ENCODE data around the gene XRCC3. TPM values are rescaled to one million over a fixed set of nuclear protein-coding genes. Genes with fewer than 3 reads are reported as not detected.
A peak's percentile ranks its signal among the peaks of the same experiment; 100 is the strongest.

XRCC3 gene
- total and polyA plus RNA-seq, 2 experiments from 2014 or later: 15.8 to 27.5 TPM

- no peak overlapping the region for H3K27ac ChIP-seq
Measured at GRCh38 chr14:103740991-103741689, 25.9 kb upstream of the XRCC3 start.

GRCh38 chr14:103739793-103740501 lies 24.7 kb upstream of the XRCC3 start:
- TF ChIP-seq CTCF (IDR thresholded peaks at IDR 0.05; ENCODE audit: low read depth, low read length): no peak
- Histone ChIP-seq H3K9me3 (ENCODE audit: low read depth) (no peaks in the 10 kb centered on the region), H3K4me3 (no peak overlapping the region), H3K27ac (peak overlapping the region; percentile 27), H3K27me3 (no peaks in the 10 kb centered on the region), H3K4me1 (ENCODE audit: low read depth) (no peaks in the 10 kb centered on the region), H3K36me3 (peaks cover 73% of the 10 kb centered on the region)
- DNase-seq (ENCODE audit: low read depth in 1 of 2, low spot score in 1 of 2): no peak

More at GRCh38 chr14:103740991-103741689, 25.9 kb upstream of the XRCC3 start:
- Histone ChIP-seq H3K4me1 (ENCODE audit: low read depth) (no peaks in the 10 kb centered on the region), H3K27me3 (no peaks in the 10 kb centered on the region), H3K4me3 (no peak overlapping the region), H3K36me3 (peaks cover 80% of the 10 kb centered on the region), H3K9me3 (ENCODE audit: low read depth) (no peaks in the 10 kb centered on the region)
- DNase-seq (ENCODE audit: low read depth in 1 of 2, low spot score in 1 of 2): peak in 1 of 2 donors; percentile 53
- no peak for TF ChIP-seq CTCF (IDR thresholded peaks at IDR 0.05; ENCODE audit: low read depth, low read length)

GRCh38 chr14:103739466-103739792 lies 24.2 kb upstream of the XRCC3 start:
- H3K36me3 ChIP-seq: peaks cover 71% of the 10 kb centered on the region
- H3K4me1 ChIP-seq (ENCODE audit: low read depth): no peaks in the 10 kb centered on the region
- no peaks in the 10 kb centered on the region for H3K27me3 ChIP-seq
- no peaks in the 10 kb centered on the region for H3K9me3 ChIP-seq (ENCODE audit: low read depth)
- peak overlapping the region; percentile 27 for H3K27ac ChIP-seq
- DNase-seq (ENCODE audit: low read depth in 1 of 2, low spot score in 1 of 2): no peak
- TF ChIP-seq CTCF (IDR thresholded peaks at IDR 0.05; ENCODE audit: low read depth, low read length): no peak
- H3K4me3 ChIP-seq: no peak overlapping the region

GRCh38 chr14:103738701-103739451 lies 23.6 kb upstream of the XRCC3 start:
- H3K27me3 ChIP-seq: no peaks in the 10 kb centered on the region
- DNase-seq (ENCODE audit: low read depth in 1 of 2, low spot score in 1 of 2): no peak
- no peaks in the 10 kb centered on the region for H3K9me3 ChIP-seq (ENCODE audit: low read depth)

More at GRCh38 chr14:103738701-103739451, 23.6 kb upstream of the XRCC3 start:
- no peak overlapping the region for H3K4me3 ChIP-seq
- peak overlapping the region; percentile 27 for H3K27ac ChIP-seq
- no peaks in the 10 kb centered on the region for H3K4me1 ChIP-seq (ENCODE audit: low read depth)
- H3K36me3 ChIP-seq: peaks cover 71% of the 10 kb centered on the region
- no peak for TF ChIP-seq CTCF (IDR thresholded peaks at IDR 0.05; ENCODE audit: low read depth, low read length)

Measured in cardiac muscle cell (in vitro differentiated cells and primary cell).